GM21367 (cell line): ENCODE measurements around the gene CYP19A1.
"Not testable (repeated sequence)": the region's sequence is repeated elsewhere in the genome, so short reads cannot be mapped to it uniquely, and the experiment has no call there.

Source experiments
- ATAC-seq: cut with Tn5 transposase; IDR thresholded peaks from one replicate; pipeline ENCODE4 v1.9.1; 2021; ENCODE audit not compliant: unreplicated experiment

The CYP19A1 gene

DNA sequence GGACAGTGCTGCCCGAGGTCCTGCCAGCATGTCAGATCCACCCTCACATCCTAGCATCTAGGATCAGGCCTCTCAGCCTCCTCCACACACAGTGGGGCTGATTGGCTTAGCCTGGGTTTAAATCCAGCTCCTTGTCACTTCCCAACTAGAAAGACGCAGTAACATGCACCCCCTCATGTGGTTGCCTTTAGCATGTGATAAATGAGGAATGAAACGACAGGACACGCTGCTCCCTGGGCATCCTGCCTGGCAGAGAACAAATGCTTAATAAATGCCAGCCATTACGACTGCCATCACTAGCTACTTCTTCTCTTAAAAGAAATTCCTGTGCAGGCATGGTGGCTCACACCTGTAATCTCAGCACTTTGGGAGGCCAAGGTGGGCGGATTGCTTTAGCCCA lies 149.6 kb downstream of the CYP19A1 start:
- ATAC-seq = not testable (repeated sequence)

DNA sequence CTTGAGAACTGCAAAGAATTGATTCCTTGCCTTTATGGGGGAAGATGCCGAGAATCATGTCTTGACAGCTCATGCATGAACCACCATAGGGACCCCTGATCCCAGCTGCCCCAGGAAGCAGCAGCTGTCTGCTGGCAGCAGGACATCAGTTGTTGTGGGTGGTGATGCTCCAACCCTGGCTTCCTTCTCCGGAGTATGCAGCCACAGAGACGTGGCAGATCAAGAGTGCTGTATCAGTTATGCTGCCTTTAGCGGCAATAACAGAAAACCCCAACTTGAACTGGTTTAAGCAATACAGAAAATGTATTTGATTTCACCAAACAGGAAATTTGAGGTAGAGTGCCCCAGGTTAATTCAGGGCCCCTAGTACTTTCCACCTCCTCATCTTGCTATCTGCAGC lies 151.5 kb downstream of the CYP19A1 start:
- ATAC-seq = no peak

DNA sequence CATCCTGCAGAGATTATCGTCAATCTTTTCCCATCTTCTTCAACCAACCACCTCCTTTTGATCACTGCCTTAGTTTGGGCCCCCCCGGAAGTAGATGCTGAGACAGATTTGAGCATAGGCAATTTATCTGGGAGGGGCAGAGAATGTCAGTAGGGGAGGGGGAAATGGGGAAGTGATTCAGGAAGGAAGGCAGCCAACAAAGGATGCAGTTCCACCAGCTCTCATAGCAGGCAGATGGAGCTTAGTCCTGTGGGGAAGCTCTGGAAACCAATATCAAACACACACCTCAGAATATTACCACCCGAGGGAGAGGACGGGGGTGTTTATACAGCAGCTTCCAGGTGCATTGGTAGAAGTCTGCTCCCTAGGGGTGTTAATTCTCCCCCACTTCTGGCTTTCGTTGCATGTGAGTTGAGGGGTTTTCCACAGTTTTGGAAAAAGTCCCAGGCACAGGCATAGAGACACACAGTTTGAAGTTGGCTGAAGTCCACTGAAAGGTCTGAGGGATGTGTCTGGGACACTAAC lies 152.2 kb downstream of the CYP19A1 start:
- no peak for ATAC-seq

DNA sequence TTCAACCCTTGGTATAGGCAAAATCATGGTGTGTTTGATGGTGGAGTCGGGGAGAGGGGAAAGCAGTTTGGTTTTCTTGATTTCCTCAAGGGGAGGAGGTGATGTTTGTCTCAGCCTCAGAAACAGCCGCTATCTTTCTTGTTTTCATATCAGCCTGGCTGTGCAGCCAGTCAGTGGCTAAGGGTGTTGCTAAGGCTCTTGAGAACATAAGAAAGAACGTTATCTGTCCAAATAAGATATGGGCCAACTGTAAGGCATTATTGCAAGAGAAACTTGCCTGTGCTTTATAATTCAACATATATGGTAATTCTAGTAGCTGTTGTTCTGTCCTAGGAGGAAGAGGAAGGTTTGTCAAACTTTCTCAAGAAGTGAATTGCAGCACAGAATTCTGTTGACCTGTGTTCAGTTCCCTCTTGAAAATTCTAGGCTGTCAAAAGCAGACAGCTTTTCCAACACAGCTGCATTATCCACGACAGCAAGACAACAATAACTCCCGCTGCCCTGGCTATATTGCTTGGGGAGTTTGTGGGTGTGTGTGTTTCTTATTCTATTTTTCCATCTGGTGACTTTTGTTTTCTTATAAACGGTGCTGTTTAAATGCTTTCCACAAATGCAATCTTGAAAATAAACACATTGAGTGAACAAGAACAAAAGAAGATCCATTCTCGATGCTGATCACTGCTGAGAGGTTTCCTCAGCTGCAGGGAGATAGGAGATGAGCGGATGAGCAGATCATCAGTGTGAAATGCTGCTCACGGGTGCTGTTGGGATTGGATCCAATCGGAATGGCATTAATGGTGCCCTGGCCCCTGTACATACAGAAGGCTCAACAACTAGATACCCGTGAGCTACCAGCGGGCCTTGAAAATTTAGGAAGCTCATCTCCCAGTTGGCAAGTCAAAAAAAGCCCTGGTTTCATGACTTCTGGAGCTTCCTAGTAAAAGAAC lies 152.9 kb downstream of the CYP19A1 start:
- ATAC-seq = no peak

DNA sequence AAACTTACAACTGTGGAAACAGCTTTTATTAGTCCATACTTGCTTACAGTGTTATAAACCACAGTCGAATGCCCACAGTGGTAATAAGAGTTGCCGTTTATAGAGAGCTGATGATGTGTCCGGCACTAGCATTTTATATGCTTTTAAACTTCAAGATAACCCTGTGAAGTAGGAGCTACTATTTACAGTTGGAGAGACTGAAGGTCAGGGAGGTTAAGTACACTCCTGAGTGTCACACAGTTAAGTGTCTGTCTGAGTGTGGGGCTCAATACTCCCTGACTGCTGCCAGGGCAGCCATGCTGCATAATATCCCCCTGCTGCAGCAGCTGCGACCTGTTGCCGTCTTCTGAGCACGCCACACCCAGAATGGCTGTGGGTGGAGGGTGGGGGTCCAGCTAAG lies 153.8 kb downstream of the CYP19A1 start:
- no peak for ATAC-seq

DNA sequence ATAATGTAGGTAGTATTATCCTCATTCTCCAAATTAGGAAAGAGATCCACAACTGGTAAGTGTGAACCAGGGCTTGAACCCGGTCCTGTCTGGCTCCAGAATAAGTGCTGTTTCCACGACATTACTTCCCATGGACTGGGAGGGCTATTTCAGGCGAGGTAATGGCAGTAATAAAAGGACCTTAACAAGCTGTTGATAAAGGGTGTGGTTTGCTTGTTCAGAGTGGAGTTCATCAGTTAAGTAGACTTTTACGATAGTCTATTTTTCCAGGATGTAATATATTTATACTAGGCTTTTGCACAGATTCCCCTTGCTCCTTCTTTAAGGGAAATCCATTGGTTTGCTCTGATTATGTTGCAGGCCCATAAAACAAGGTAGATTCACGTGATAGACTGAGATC lies 155.3 kb downstream of the CYP19A1 start:
- no peak for ATAC-seq

DNA sequence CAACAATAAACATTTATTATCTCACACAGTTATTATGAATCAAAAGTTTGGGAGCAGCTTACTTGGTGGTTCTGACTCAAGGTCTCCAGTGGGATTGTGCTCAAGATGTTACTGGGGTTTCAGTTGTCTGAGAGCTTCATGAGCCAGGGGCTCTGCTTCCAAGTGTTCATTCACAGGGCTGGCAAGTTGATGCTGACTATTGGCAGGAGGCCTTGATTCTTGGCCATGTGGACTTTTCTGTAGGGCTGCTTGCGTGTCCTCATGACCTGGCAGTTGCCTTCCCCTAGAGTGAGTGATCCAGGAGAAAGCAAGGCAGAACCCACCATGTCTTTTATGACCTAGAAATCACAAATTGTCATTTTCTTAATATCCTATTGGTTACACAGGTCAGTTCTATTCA lies 156.5 kb downstream of the CYP19A1 start:
- no peak for ATAC-seq

DNA sequence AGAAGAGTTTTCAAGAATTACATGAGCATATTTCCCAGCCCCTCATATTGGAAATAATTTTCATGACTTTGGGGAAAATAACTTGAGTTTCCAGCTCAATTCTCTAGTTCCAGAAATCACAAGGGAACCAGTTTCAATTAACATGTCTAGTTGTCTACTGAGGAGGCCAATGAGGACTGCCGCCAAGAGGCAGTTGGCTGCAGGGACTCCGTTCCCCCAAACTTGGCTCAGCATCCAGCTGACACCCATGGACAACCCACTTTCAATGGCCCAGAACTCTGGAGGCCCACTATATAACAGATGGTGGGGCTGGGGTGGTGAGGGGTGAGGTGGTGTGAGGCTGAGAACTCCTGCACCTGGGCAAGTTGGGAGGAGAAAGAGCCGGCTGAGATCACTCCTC lies 157.2 kb downstream of the CYP19A1 start:
- ATAC-seq = no peak

DNA sequence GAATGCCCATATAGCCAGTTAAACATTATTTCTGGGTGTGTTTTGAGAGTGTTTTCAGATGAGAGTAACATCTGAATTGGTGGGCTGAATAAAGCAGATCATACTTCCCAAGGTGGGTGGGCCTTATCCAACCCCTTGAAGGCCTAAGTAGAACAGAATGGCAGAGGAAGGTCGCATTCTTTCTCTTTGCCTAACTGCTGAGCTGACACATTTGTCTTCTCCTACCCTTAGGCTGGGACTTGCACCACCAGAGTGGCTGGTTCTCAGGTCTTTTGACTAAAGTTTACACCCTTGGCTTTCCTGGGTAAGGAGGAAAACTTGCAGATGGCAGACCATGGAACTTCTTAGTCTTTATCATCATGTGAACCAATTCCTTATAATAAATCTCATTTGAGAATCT lies 157.9 kb downstream of the CYP19A1 start:
- ATAC-seq = no peak

DNA sequence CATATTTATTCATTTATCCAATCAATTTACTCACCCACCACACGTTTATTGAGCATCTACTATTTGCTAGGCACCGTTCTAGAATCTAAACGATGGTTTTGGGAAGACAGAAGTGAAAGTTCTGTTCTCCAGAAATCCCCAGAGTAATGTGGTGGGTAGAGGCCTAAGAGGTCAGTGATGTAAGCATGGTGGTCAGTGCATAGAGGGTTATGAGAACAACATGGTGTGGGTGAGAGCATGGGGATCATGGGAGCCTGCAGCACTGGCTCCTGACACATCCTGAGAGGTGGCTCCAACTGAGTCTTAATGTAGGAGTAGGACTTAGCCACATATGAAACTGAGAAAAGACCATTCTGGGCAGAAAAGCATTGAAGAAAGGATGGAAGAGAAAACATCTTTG lies 158.4 kb downstream of the CYP19A1 start:
- no peak for ATAC-seq

DNA sequence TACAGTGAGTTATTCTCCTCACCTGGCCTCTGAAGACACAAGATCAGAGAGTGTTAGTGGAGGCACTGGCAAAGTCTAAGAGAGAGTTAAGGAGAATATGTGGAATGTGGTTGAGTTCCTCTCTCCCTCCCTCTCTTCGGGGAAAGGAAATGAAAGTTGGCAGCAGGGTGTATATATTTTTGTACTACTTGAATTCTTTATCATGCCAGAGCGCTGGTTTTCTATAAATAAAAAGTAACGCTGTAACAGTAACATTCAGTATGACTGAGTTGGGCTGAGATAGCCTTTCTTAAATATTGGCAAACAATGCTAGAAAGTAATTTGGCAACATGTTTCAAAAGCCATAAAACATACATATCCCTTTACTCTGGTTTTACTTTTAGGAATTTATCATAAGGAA lies 166.2 kb downstream of the CYP19A1 start:
- ATAC-seq = no peak

DNA sequence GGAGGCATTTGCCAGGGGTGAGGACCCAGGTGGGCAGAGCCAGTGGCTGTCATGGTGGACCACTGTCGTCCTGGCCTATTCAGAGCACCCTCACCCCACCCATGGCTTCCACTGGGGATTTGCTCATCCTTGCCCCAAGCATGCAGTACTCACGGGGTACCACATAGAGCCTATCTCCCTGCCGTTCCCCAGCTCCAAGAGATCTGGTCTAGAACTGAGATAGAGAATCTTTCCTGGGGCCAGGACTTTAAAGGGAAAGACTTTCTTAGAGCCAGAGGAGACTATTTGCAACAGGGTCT lies 166.8 kb downstream of the CYP19A1 start:
- no peak for ATAC-seq

DNA sequence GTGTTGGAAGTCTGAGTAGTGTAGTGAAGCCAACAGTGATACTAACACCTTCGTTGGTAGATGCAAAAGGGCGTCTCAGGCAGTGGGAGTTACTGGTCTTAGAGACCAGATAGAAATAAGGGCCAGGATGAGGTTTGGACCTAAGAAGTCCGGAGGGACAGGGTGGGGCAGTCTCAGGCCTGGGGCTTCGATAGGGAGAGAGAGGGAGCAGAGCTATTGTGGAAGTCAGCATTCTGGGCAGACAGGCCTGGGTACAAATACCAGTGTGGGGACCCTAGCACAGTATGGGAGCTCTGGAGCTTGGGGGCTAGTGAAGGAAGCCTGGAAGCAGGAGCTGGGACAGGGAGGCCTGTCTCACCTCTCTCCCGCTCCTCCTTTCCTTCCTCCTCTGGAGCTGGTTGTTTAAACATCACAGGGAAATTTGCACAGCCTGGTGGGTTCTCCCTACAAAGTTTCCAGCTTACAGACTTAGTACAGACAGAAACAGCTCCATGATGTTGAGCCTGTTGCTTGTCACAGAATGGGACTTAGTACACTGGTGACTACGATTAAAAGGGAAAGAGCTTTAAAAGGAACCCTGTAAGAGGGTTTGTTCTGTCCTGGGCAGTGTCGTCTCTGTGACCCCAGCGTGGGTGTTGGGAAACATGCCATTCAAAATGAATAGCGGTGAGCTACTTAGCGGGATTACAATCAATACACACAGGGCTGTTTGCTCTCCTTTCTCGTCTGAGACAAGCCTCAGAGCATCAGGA lies 167.3 kb downstream of the CYP19A1 start:
- ATAC-seq = no peak

DNA sequence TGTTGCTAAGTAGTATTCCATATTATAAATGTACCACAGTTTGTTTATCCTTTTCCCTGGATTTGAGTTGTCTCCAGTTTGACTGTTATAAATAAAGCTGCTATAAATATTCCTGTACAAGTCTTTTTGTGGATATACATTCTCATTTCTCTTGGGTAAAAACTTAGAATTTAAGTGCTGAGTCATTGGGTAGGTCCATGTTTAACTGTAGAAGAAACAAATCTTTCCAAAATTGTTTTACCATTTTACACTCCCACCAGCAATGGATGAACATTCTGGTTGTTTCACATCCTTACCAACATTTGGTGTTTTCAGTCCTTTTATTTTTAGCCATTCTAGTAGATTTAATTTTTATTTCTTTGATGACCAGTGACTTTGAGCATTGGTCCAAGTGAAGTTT lies 169.7 kb downstream of the CYP19A1 start:
- no peak for ATAC-seq

DNA sequence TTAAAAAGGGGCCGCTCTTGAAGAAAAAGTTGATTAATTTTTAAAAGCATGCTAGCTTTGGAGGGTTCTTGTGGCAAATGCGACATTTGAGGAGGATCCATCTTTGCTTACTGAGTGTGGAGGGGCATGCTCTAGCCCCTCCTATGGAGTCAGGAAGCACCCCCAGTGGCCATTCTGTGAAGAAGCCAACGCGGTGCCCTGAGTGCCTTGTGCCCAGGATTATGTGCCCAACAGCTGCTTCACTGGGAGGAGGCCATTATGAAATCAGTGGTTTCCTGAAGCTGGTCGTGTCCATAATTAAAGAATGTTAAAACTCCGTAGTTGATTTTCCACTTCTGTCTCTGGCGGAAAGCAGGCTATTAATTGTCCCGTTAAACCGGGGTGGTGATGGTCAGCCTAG lies 174.6 kb downstream of the CYP19A1 start:
- ATAC-seq = no peak

DNA sequence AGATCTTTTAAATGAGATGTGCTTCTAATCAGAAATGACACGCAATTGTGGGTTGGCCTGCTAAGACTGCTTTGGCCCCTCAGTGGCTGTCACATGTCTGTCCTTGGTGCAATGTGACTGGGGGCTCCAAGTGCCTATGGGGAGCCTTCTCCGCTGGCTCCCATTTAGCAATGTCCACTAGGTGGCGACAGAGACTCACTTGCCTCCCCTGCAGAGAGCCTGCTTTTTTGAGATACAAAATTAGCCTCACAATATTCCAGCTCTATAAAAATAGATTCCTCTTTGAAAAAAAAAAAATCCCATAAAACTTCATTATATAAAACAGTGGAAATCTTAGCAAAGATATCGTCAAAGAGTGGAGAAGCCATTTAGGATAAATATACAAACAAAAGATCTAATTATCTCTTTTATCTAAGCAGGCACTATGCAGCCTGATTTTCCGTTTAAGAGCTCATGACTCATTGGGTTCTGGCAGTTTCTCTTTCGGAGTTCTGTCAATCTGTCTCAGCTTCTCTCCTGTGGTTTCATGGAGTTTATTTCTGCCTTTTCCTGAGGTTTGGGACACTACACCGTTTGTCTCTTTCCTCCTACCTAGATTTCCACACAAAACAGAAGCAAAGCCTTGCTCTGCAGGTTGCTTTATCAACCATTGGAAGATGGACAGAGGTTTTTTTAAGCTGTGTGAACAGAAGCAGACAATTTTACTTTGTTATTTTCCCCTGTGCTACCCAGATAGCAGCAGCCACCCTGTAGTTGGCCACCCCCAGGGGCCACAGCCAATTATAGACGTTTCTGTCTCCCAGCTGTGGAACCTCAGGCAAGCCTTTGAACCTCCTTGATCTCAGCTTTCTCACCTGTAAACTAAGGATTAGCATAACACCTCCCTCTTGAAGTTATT lies 175.3 kb downstream of the CYP19A1 start:
- peak; percentile 71 for ATAC-seq

DNA sequence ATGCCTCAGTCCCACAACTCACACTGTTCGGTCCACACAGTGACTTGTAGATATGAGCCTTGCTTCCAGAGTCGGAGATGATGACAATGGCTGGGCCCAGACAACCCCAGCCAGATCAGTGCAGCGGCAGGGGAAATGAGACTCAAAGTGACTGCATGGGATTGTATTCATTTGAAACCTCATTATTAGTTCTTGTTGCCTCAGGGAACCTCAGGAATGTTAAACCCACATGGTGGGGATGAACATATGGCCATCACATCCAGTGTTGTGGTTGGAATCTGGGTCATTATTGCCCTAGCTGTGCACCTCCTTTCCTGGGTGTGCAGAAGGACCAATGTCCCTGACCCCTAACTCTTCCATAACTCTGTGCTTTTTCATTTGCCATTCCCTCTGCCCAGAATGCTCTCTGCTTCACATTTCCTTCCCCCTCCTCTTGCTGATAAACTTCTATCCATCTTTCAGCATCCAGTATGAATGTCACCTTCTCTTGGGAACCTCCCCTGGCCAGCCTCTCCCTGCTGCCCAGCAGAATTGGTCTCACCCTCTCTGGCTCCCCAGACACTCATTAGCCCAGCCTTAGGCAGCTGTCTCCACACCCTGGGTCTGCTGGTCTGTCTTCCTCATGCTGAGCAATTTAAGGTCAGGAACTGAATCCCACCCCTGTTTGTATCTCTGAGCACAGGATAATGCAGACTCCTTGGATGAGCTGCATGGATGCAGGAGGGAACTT lies 176.7 kb downstream of the CYP19A1 start:
- no peak for ATAC-seq

DNA sequence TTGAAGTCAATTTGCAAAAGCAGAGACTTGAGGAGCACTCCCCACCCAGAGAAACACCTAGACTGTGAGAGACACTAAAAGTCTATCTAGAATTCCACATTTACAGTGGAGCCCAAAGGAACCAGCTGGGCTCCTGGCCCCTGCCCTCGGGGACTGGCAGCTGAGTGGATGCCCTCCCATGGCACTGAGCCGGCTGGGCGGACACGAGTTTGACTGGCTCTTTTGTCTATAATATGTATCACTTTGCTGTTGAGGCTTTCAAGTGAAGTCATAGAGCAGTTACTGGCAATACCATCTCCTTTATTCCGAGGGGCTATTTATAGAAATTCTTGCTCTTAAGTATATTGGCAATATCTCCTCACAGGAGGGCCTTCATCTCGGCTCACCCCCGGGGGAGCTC lies 177.9 kb downstream of the CYP19A1 start:
- ATAC-seq = no peak
